HCT116 (cell line): ENCODE results near the gene MYH3. TPM values are rescaled to one million over a fixed set of nuclear protein-coding genes. Genes with fewer than 3 reads are reported as not detected.

Experiments used
- ATAC-seq: fragments of 200-7000 bp; cut with Tn5 transposase; 2 replicates; pipeline ENCODE4 v1.9.1; 2020; ENCODE audit warnings: mild to moderate bottlenecking, moderate library complexity
- BruUV-seq: library from RNA; stranded (reverse); fragments of 400-500 nt; replicated peaks from 2 replicates; lab custom pipeline; 2021; lab: Mats Ljungman, UMichigan
- CTCF ChIA-PET: fragments of 300-600 bp; sonication (Branson Sonifier 250); formaldehyde crosslinking; loops from one replicate; lab custom pipeline; 2021; ENCODE audit warnings: antibody characterized with exemption; lab: Charles Lee
- POLR2A ChIA-PET: fragments of 300-600, 350-600 bp; sonication (Branson Sonifier 250); formaldehyde crosslinking; loops from one replicate; lab custom pipeline; 2021; ENCODE audit warnings: antibody characterized with exemption; lab: Charles Lee
- RAD21 ChIA-PET, 2 experiments: fragments of 300-600 bp; sonication (Branson Sonifier 250); formaldehyde crosslinking; loops; one replicate each; lab custom pipeline; 2023; ENCODE audit warnings: low total read pairs in 2 of 2; ENCODE audit not compliant: uncharacterized antibody in 2 of 2, unreplicated experiment in 2 of 2, low non-redundant PET in 1 of 2; lab: Charles Lee
- DNase-seq: peaks from one replicate; pipeline ENCODE4 v3.0.0-alpha.2; 2010; ENCODE audit warnings: low read depth, low spot score
- H2AFZ ChIP-seq: fragments of 200-600 bp; shearing (Covaris generic), sonication (generic); 2 replicates; pipeline ENCODE4 v1.6.1; 2017; ENCODE audit warnings: low read depth, mixed run types, mixed read lengths, antibody characterized with exemption, low read length; ENCODE audit not compliant: poor library complexity, severe bottlenecking
- H3K27ac ChIP-seq: 2 replicates; pipeline ENCODE4 v1.5.1; 2012; ENCODE audit warnings: low read depth, low read length
- H3K27me3 ChIP-seq: fragments of 200-600 bp; sonication (generic); 2 replicates; pipeline ENCODE4 v1.6.1; 2016; ENCODE audit warnings: mixed run types, low read length, mixed read lengths; ENCODE audit not compliant: insufficient read depth
- H3K36me3 ChIP-seq, 2 experiments: fragments of 200-500 bp in 1 of 2; fragments of 200-600 bp in 1 of 2; sonication (Bioruptor generic) in 1 of 2; sonication (generic) in 1 of 2; 2 replicates each; pipeline versions ENCODE4 v1.5.1 to v1.6.1; 2014 to 2016; ENCODE audit warnings: low read length in 2 of 2, inconsistent platforms in 1 of 2, mixed read lengths in 1 of 2, mixed run types in 1 of 2; ENCODE audit not compliant: insufficient read depth in 2 of 2, control insufficient read depth in 1 of 2
- H3K4me1 ChIP-seq, 2 experiments: fragments of 200-600 bp in 1 of 2; sonication (generic) in 1 of 2; 2 replicates each; pipeline versions ENCODE4 v1.5.1 to v1.6.1; 2012 to 2017; ENCODE audit warnings: low read length in 2 of 2, inconsistent platforms in 1 of 2, mild to moderate bottlenecking in 1 of 2, mixed read lengths in 1 of 2, mixed run types in 1 of 2, moderate library complexity in 1 of 2; ENCODE audit not compliant: insufficient read depth in 2 of 2, control insufficient read depth in 1 of 2
- H3K4me2 ChIP-seq: fragments of 200-600 bp; sonication (generic); 2 replicates; pipeline ENCODE4 v1.6.1; 2017; ENCODE audit warnings: mixed run types, low read length, mixed read lengths
- H3K4me3 ChIP-seq, 2 experiments: fragments of 200-600 bp in 1 of 2; sonication (generic) in 1 of 2; replicated peaks in 1 of 2; 2 replicates each; pipeline ENCODE4 v1.5.1; 2011 to 2016; ENCODE audit warnings: low read length in 2 of 2, control low read depth in 1 of 2, low read depth in 1 of 2, mild to moderate bottlenecking in 1 of 2, mixed read lengths in 1 of 2, mixed run types in 1 of 2
- H3K79me2 ChIP-seq: fragments of 200-600 bp; sonication (generic); 2 replicates; pipeline ENCODE4 v1.6.1; 2017; ENCODE audit warnings: mild to moderate bottlenecking, mixed run types, low read length, moderate library complexity, mixed read lengths; ENCODE audit not compliant: insufficient read depth
- H3K9ac ChIP-seq: fragments of 200-600 bp; sonication (generic); 2 replicates; pipeline ENCODE4 v1.6.1; 2016; ENCODE audit warnings: low read length, mixed read lengths
- H3K9me2 ChIP-seq: fragments of 200-600 bp; sonication (generic), shearing (Covaris generic); 2 replicates; pipeline ENCODE4 v1.6.1; 2017; ENCODE audit warnings: mixed run types, mild to moderate bottlenecking, moderate library complexity; ENCODE audit not compliant: insufficient read depth
- H3K9me3 ChIP-seq, 2 experiments: fragments of 200-500 bp in 1 of 2; fragments of 200-600 bp in 1 of 2; sonication (Bioruptor generic) in 1 of 2; sonication (generic) in 1 of 2; 2 replicates each; pipeline ENCODE4 v1.6.1; 2014 to 2017; ENCODE audit warnings: low read length in 2 of 2, mixed read lengths in 2 of 2, inconsistent platforms in 1 of 2, low read depth in 1 of 2, mild to moderate bottlenecking in 1 of 2, mixed run types in 1 of 2, moderate library complexity in 1 of 2; ENCODE audit not compliant: control insufficient read depth in 1 of 2, insufficient read depth in 1 of 2
- H4K20me1 ChIP-seq: fragments of 200-600 bp; sonication (generic), shearing (Covaris generic); 2 replicates; pipeline ENCODE4 v1.6.1; 2017; ENCODE audit warnings: mixed run types, mild to moderate bottlenecking, moderate library complexity; ENCODE audit not compliant: insufficient read depth
- ATF3 ChIP-seq: IDR thresholded peaks from 2 replicates; pipeline ENCODE4 v1.6.1; 2012
- CBX3 ChIP-seq: IDR thresholded peaks from 2 replicates; pipeline ENCODE4 v1.6.1; 2012; ENCODE audit warnings: low read depth
- CEBPB ChIP-seq: IDR thresholded peaks from 2 replicates; pipeline ENCODE4 v1.6.1; 2012; ENCODE audit warnings: low read depth
- CTCF ChIP-seq, 3 experiments: fragments of 200-600 bp in 1 of 3; sonication (generic) in 1 of 3; IDR thresholded peaks in 2 of 3; conservative IDR thresholded peaks in 1 of 3; 2 replicates each; pipeline ENCODE4 v1.5.1; 2012 to 2017; ENCODE audit warnings: low read depth in 2 of 3, low read length in 2 of 3, antibody characterized with exemption in 1 of 3, borderline replicate concordance in 1 of 3, control low read depth in 1 of 3, mild to moderate bottlenecking in 1 of 3, mixed read lengths in 1 of 3, mixed run types in 1 of 3, moderate library complexity in 1 of 3; ENCODE audit not compliant: insufficient read depth in 1 of 3
- EGR1 ChIP-seq: IDR thresholded peaks from 2 replicates; pipeline ENCODE4 v1.6.1; 2012; ENCODE audit warnings: low read depth
- EZH2 ChIP-seq: fragments of 200-600 bp; sonication (generic); IDR thresholded peaks from 2 replicates; pipeline ENCODE4 v1.6.1; 2017; ENCODE audit warnings: antibody characterized with exemption, mixed run types
- EZH2phosphoT487 ChIP-seq: fragments of 200-600 bp; IDR thresholded peaks from 2 replicates; pipeline ENCODE4 v1.6.1; 2018; ENCODE audit warnings: antibody characterized with exemption, borderline replicate concordance
- FOSL1 ChIP-seq: IDR thresholded peaks from 2 replicates; pipeline ENCODE4 v1.6.1; 2012; ENCODE audit warnings: low read depth
- JUND ChIP-seq: IDR thresholded peaks from 2 replicates; pipeline ENCODE4 v1.6.1; 2012
- POLR2AphosphoS5 ChIP-seq: IDR thresholded peaks from 2 replicates; pipeline ENCODE4 v1.6.1; 2011; ENCODE audit warnings: mild to moderate bottlenecking, low read depth, low read length, moderate library complexity
- REST ChIP-seq: IDR thresholded peaks from 2 replicates; pipeline ENCODE4 v1.6.1; 2012; ENCODE audit warnings: low read depth
- SRF ChIP-seq: IDR thresholded peaks from 2 replicates; pipeline ENCODE4 v1.6.1; 2012; ENCODE audit warnings: low read depth
- YY1 ChIP-seq: IDR thresholded peaks from 2 replicates; pipeline ENCODE4 v1.6.1; 2011; ENCODE audit warnings: low read length, low read depth, moderate library complexity, mild to moderate bottlenecking; ENCODE audit not compliant: insufficient replicate concordance; ENCODE audit errors: extremely low read depth
- ZBTB33 ChIP-seq: IDR thresholded peaks from 2 replicates; pipeline ENCODE4 v1.6.1; 2011; ENCODE audit warnings: mild to moderate bottlenecking, low read length, moderate library complexity; ENCODE audit not compliant: insufficient replicate concordance; ENCODE audit errors: extremely low read depth
- intact Hi-C: fragments of 100-400 bp; cut with micrococcal nuclease; formaldehyde crosslinking; loops from 2 replicates; pipeline ENCODE4 v1.10.0; 2022
- total RNA-seq: library from RNA; stranded (reverse); gene quantifications from one replicate; pipeline ENCODE4 v1.2.1, GENCODE V29; 2021; ENCODE audit not compliant: unreplicated experiment

The MYH3 gene
- total RNA-seq, 1 experiment from 2014 or later, result 1.6 TPM

- TF ChIP-seq REST, result no peak
- no peak for TF ChIP-seq SRF
- no peak for TF ChIP-seq ZBTB33
- TF ChIP-seq EGR1, result no peak
- no peak for TF ChIP-seq CBX3
- no peak for TF ChIP-seq YY1
- no peak for TF ChIP-seq POLR2AphosphoS5
- TF ChIP-seq JUND, result no peak
Measured at GRCh38 chr17:10624969-10625368, 32.1 kb downstream of the MYH3 start (continued).

- H3K4me2 ChIP-seq, result no peak overlapping the region
- DNase-seq (no peak), ATAC-seq (no peak)
- H3K9me2 ChIP-seq, result no peaks in the 10 kb centered on the region
- ChIA-PET CTCF (interaction anchor here (1.2 kb wide), 1 partner anchor 23 kb away, joined by 4 read pairs; no protein-coding TSS in a partner anchor), POLR2A (no interaction called here), RAD21 (no interaction called here)
- H3K9me3 ChIP-seq, result no peaks in the 10 kb centered on the region
- H3K9ac ChIP-seq, result no peak overlapping the region
- no peaks in the 10 kb centered on the region for H3K79me2 ChIP-seq
- no peaks in the 10 kb centered on the region for H3K27me3 ChIP-seq
- H3K4me3 ChIP-seq, result no peak overlapping the region
- no peak overlapping the region for H3K27ac ChIP-seq
- H4K20me1 ChIP-seq, result no peaks in the 10 kb centered on the region
- no peaks in the 10 kb centered on the region for H3K4me1 ChIP-seq
- no peak overlapping the region for H2AFZ ChIP-seq
- no TSS peak for BruUV-seq
- no peaks in the 10 kb centered on the region for H3K36me3 ChIP-seq
- intact Hi-C loops, result no loop called here
- no peak for TF ChIP-seq SRF
- no peak for TF ChIP-seq EZH2
- TF ChIP-seq CEBPB, result no peak
- no peak for TF ChIP-seq EZH2phosphoT487
- no peak for TF ChIP-seq ATF3
- no peak for TF ChIP-seq CTCF (IDR thresholded peaks at IDR 0.05 in 2 of 3, conservative IDR thresholded peaks at IDR 0.05 in 1 of 3; ENCODE audit: borderline replicate concordance in 1 of 3, insufficient read depth in 1 of 3, low read depth in 2 of 3, low read length in 2 of 3)
- TF ChIP-seq FOSL1, result no peak
- no peak for TF ChIP-seq JUND
- no peak for TF ChIP-seq YY1
Measured at GRCh38 chr17:10623737-10624338, 33.3 kb downstream of the MYH3 start.
